Activated CD8-positive, alpha-beta memory T cell treated with anti-CD3 and anti-CD28 coated beads, Interleukin-2, amount 50 U/mL, for 1 hour (primary cell): ENCODE data around the gene MAP3K14.
"Not testable (repeated sequence)": the region's sequence is repeated elsewhere in the genome, so short reads cannot be mapped to it uniquely, and the experiment has no call there.

Experiments
- DNase-seq: peaks from one replicate; pipeline ENCODE4 v3.0.0-alpha.2; 2020; ENCODE audit errors: extremely low read depth

Gene MAP3K14

DNA sequence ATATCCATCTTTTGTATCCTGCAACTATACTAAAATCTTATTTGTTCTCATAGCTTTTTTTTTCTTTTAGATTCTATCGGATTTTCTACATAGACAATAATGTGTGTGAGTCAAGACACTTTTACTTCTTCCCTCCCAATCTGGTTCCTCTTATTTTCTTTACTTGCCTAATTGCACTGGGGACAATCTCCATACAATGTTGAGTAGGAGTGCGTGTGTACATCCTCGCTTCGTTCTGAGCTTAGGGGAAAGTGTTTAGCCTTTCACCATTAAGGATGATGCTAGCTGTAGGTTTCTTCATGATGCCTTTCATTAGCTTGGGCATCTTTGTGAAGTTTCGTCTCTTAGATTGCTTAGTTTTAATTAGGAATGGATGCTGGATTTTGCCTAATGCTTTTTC, 57.8 kb downstream of the MAP3K14 start:
- no peak for DNase-seq

DNA sequence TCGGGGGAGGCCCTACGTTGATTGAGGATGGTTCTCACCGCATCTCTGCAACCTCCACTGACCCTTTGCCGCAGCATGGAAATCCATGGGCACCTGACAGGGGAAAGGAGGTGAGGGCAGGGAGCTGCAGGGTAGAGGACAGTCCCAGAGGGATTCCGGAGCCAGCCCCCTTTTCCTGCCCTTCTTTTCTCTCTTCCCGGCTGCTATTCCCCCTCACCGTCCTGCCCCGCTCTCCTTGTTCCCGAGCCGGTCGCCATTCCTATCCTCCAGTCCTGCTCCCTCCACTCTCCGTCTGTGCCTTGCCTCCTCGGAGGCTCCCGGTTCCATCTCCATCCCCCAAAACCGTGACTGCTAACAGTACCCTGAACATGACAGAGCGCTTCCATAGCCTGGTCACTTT, 59.7 kb downstream of the MAP3K14 start:
- DNase-seq: no peak

DNA sequence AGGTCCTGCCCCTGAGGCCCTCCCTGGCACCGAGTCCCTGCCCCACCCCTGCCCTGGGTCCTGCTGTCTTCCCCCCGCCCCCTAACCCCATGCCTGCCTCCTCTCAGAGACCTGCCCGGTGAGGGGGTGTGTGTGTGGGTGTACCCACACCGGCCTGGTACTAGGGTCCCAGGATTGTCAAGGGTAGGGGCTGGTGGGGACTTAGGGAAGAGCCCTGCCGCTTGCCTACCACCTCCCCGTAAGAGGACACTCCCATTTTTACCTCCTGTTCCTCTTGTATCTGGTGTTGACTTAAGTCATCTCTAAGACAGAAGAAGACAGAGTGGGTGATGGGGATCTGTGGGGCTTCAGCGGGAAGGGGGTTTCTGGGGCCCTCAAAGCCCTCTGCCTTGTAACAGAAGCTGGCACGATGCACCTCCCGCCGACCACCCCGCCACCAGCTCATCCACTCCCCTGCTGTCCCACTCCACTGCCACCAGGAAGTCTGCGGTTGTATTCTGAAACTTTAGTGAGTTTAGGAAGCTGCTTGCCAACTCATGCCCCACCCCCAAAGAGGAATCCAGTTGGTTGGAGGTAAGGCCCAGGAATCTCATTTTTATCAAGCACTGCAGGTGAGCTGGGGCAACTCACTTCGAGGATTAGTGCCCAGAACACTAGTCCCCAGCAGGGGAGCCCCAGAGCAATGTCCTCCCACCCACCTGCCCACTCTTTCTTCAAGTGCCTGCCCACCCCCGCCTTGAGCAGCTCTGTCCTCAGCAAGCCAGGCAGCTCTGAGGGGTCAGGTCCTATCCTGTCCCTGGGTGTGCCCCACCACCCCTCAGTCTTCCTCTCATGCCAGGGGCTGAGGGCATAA, 60.5 kb downstream of the MAP3K14 start:
- DNase-seq: no peak

- DNase-seq: no peak
These were observed 61.5 kb downstream of the MAP3K14 start for GRCh38 chr17:45255358-45255757.

GRCh38 chr17:45253879-45254278, 62.9 kb downstream of the MAP3K14 start:
- no peak for DNase-seq

DNA sequence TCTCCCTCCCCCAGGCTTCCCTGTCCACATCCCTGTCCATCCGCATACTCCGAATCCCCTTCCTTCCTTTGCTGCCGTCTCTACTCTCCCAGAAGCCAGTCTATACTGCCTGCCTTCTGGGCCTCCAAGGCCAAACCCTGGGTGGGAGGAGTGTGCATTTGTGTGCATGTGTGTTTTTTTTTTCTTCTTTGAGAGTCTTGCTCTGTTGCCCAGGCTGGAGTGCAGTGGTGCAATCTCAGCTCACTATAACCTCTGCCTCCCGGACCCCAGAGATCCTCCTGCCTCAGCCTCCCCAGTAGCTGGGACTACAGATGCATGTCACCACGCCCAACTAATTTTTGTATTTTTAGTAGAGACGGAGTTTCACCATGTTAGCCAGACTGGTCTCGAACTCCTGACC, 63.6 kb downstream of the MAP3K14 start:
- DNase-seq: not testable (repeated sequence)

- DNase-seq: no peak
These were observed 64.9 kb downstream of the MAP3K14 start for GRCh38 chr17:45251931-45252330.

- DNase-seq: no peak
These were observed 68.5 kb downstream of the MAP3K14 start for GRCh38 chr17:45248132-45248957.

DNA sequence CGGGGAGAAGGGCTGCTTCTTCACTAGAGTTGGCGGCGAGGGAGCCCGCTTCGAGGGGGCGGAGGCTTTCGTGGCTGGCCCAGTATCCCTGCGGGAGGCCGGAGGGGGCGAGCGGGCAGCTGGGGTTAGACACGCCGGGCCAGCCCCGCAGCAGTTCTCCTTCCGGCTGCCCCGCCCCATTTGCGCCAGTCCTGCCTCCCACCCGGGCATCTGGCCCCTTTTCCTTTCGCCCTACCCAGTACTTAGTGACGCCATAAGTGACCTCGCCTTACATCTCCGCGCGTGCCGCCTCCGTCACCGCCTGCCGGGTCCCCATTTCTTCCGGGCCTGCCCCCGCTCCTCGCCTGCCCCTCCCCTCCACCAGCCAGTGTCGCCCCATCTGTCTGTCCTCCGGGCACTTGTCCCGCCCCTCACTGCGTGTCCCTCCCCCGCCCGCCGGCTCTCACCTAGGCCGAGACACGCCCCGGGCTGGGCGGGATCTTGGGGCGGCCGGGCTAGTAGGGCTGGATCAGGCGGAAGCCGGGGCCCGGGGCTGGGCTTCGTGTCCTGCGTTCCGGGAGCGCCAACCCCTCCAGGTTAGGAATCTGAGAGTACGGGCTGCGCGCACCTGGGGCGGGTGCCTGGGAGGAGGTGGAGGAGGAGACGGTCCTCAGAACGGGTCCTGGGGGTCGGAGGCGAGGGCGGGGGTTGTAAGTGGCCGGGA, 69.2 kb downstream of the MAP3K14 start:
- DNase-seq: peak; percentile 92

GRCh38 chr17:45246861-45247428, 69.9 kb downstream of the MAP3K14 start:
- no peak for DNase-seq

GRCh38 chr17:45246338-45246737, 70.5 kb downstream of the MAP3K14 start:
- no peak for DNase-seq

DNA sequence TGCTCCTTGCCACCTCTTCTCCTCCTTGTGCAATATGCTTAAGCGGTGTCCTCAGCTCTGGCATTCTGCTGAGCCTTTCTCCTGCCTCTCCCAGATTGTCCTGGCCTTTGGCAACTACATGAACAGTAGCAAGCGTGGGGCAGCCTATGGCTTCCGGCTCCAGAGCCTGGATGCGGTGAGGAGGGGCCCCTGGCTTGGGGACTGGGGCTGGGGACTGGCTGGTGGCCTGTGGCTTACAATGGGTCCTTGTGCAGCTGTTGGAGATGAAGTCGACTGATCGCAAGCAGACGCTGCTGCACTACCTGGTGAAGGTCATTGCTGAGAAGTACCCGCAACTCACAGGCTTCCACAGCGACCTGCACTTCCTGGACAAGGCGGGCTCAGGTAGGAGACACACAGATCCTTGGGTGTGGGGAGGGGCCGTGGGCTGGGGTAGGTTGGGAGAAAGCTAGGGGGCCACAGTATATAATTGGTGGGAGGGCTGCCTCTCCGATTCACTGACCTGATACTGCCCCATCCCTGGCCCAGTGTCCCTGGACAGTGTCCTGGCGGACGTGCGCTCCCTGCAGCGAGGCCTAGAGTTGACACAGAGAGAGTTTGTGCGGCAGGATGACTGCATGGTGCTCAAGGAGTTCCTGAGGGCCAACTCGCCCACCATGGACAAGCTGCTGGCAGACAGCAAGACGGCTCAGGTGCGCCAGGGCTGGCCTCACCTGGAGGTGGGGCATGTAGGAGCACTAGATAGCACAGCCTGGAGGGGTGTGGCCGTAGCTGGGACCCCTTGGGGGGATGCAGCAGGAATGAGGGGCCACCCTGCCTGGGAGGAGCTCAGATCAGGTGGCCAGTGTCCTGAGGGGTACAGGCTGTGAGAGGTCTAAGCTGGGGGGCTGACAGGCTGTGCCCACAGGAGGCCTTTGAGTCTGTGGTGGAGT, 71.8 kb downstream of the MAP3K14 start:
- DNase-seq: no peak

DNA sequence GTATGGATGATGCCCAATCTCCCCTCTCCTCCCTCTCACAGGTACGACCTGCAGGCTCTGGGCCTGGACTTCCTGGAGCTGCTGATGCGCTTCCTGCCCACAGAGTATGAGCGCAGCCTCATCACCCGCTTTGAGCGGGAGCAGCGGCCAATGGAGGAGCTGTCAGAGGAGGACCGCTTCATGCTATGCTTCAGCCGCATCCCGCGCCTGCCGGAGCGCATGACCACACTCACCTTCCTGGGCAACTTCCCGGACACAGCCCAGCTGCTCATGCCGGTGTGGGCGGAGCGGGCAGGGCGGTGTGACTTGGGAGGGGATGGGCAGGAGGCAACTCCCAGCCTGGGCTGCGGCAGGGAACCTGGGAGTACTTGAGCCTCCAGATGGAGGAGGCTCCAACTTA, 73.1 kb downstream of the MAP3K14 start:
- no peak for DNase-seq

- no peak for DNase-seq
These were observed 74.8 kb downstream of the MAP3K14 start for GRCh38 chr17:45242029-45242414.

- DNase-seq: no peak
These were observed 75.3 kb downstream of the MAP3K14 start for GRCh38 chr17:45241328-45242028.

- DNase-seq: no peak
These were observed 75.9 kb downstream of the MAP3K14 start for GRCh38 chr17:45240905-45241327.

GRCh38 chr17:45238155-45238774, 78.6 kb downstream of the MAP3K14 start:
- DNase-seq: no peak

- DNase-seq: no peak
These were observed 79.1 kb downstream of the MAP3K14 start for GRCh38 chr17:45237686-45238085.

DNA sequence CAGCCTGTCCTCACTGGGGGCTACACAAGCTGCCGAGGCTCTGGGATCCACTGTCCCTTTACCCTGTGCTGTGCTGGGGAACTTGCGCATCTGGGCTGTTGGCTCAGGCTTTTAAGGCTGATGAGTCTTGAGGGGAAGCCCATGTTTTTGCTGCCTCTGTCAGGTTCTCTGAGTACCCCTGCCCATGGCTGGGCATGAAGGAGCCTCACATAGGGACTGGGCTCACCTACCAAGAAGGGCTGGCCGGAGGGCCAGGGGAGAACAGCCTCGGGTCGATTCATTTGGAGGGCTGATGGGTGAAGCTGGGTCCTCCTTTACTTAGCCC, 80.6 kb downstream of the MAP3K14 start:
- DNase-seq: no peak
